HepG2 (cell line): ENCODE results near the gene GRIN3B. TPM values are rescaled to one million over a fixed set of nuclear protein-coding genes. Genes with fewer than 3 reads are reported as not detected.
A peak's percentile ranks its signal among the peaks of the same experiment; 100 is the strongest.

ENCODE experiments used
- CC2D1A ChIP-seq: sonication (generic); formaldehyde crosslinking; IDR thresholded peaks from 2 replicates; pipeline ENCODE4 v1.8.1; 2023; ENCODE audit warnings: mild to moderate bottlenecking, missing genetic modification reagents
- FUBP1 ChIP-seq: sonication (generic); formaldehyde crosslinking; IDR thresholded peaks from 2 replicates; pipeline ENCODE4 v1.5.1; 2020; ENCODE audit warnings: missing genetic modification reagents, mild to moderate bottlenecking, borderline replicate concordance
- GABPA ChIP-seq, 2 experiments: IDR thresholded peaks; 2 replicates each; pipeline ENCODE4 v1.6.1; 2011 to 2016; ENCODE audit warnings: low read depth in 2 of 2, low read length in 1 of 2, missing biosample characterization in 1 of 2, missing genetic modification characterization in 1 of 2
- GFI1 ChIP-seq: sonication (generic); formaldehyde crosslinking; IDR thresholded peaks from 2 replicates; pipeline ENCODE4 v1.5.0; 2020; ENCODE audit warnings: missing genetic modification reagents, mild to moderate bottlenecking, borderline replicate concordance
- HMGXB3 ChIP-seq: sonication (generic); formaldehyde crosslinking; IDR thresholded peaks from 2 replicates; pipeline ENCODE4 v1.4.0; 2020; ENCODE audit warnings: missing genetic modification reagents, borderline replicate concordance
- HNRNPL ChIP-seq: fragments of 200-400 bp; formaldehyde crosslinking; IDR thresholded peaks from 2 replicates; pipeline ENCODE4 v1.6.1; 2017; ENCODE audit warnings: mild to moderate bottlenecking, low read depth, low read length
- IKZF1 ChIP-seq: fragments of 450-650 bp; IDR thresholded peaks from 2 replicates; pipeline ENCODE4 v1.7.1; 2016
- IRX3 ChIP-seq: sonication (generic); formaldehyde crosslinking; IDR thresholded peaks from 2 replicates; pipeline ENCODE4 v1.8.1; 2023; ENCODE audit warnings: mild to moderate bottlenecking, low read depth, missing genetic modification reagents, borderline replicate concordance
- JDP2 ChIP-seq: sonication (generic); formaldehyde crosslinking; IDR thresholded peaks from 2 replicates; pipeline ENCODE4 v1.8.1; 2022; ENCODE audit warnings: missing genetic modification reagents, borderline replicate concordance
- JUND ChIP-seq: sonication (generic); formaldehyde crosslinking; IDR thresholded peaks from 2 replicates; pipeline ENCODE4 v1.8.0; 2022; ENCODE audit warnings: mild to moderate bottlenecking, missing genetic modification reagents
- NCOA5 ChIP-seq: sonication (generic); formaldehyde crosslinking; IDR thresholded peaks from 2 replicates; pipeline ENCODE4 v1.4.0; 2020; ENCODE audit warnings: missing genetic modification reagents
- NPAS2 ChIP-seq: sonication (generic); formaldehyde crosslinking; IDR thresholded peaks from 2 replicates; pipeline ENCODE4 v1.8.0; 2022; ENCODE audit warnings: mild to moderate bottlenecking, missing genetic modification reagents, borderline replicate concordance
- PLRG1 ChIP-seq: fragments of 450-650 bp; conservative IDR thresholded peaks from 2 replicates; pipeline ENCODE4 v1.6.1; 2016
- TFAP4 ChIP-seq: sonication (generic); IDR thresholded peaks from 2 replicates; pipeline ENCODE4 v1.6.1; 2016; ENCODE audit warnings: low read depth, borderline replicate concordance
- ZNF121 ChIP-seq: sonication (generic); formaldehyde crosslinking; IDR thresholded peaks from 2 replicates; pipeline ENCODE4 v1.5.0; 2020; ENCODE audit warnings: mild to moderate bottlenecking, missing genetic modification reagents
- ZNF343 ChIP-seq: sonication (generic); formaldehyde crosslinking; IDR thresholded peaks from 2 replicates; pipeline ENCODE4 v1.4.0; 2020; ENCODE audit warnings: mild to moderate bottlenecking, missing genetic modification reagents
- ZNF350 ChIP-seq: sonication (generic); formaldehyde crosslinking; IDR thresholded peaks from 2 replicates; pipeline ENCODE4 v1.4.0; 2020; ENCODE audit warnings: mild to moderate bottlenecking, low read depth, missing genetic modification reagents, borderline replicate concordance
- polyA plus RNA-seq, 8 experiments: library from polyadenylated mRNA; depleted of rRNA in 3 of 8; stranded (reverse) in 7 of 8; unstranded in 1 of 8; fragments of >200 nt; fragmentation: Illumina TruSeq in 4 of 8; extraction: Trizol in 4 of 8; gene quantifications; 2 replicates each; pipeline versions ENCODE4 v1.2.1 to v1.2.3, GENCODE V29; 2011 to 2016; ENCODE audit warnings: low read depth in 4 of 8, missing spikeins in 1 of 8, mixed read lengths in 1 of 8; ENCODE audit not compliant: insufficient read depth in 1 of 8
- total RNA-seq, 5 experiments: library from RNA; depleted of rRNA; stranded (reverse); fragments of >200 nt; fragmentation: Illumina TruSeq; extraction: Trizol; gene quantifications; 2 replicates each; pipeline ENCODE4 v1.2.3, GENCODE V29; 2016; ENCODE audit warnings: low read depth in 1 of 5
- TF ChIP-seq, protein P1 (sequence below): sonication (generic); formaldehyde crosslinking; IDR thresholded peaks from 2 replicates; pipeline ENCODE4 v1.5.0; 2020; ENCODE audit warnings: mild to moderate bottlenecking, low read depth, missing genetic modification reagents, borderline replicate concordance
- TF ChIP-seq, protein P2 (sequence below): sonication (generic); formaldehyde crosslinking; IDR thresholded peaks from 2 replicates; pipeline ENCODE4 v1.4.0; 2020; ENCODE audit warnings: low read depth, missing genetic modification reagents

The GRIN3B gene
- total and polyA plus RNA-seq, 2 of the 13 experiments (the other 11 are each of a cell fraction or from before 2014, with no cell fraction given): 0.07 to 0.20 TPM

DNA sequence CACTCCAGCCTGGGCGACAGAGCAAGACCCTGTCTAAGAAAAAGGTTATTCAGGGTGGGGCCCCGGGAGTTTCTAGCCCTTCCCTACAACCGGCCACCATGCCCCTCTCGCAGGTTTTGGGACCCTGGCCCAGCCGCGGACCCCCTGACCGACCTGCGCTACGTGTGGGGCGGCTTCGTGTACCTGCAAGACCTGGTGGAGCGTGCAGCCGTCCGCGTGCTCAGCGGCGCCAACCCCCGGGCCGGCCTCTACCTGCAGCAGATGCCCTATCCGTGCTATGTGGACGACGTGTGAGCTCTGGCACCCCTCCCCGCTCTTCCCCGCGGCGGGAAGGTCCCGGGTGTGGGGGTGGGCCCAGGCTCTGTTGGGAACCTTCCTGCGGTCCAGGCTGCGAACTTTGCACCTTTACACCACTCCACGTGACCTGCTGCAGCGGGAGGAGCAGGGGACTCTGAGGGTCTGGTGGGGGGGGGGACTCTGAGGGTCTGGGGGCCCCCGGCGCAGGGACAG, 46.0 kb downstream of the GRIN3B start (continued):
- TF ChIP-seq HNRNPL (no peak), GABPA (IDR thresholded peaks at IDR 0.05; ENCODE audit: low read depth, low read length) (no peak), GABPA (CRISPR knock-in tag; IDR thresholded peaks at IDR 0.05; ENCODE audit: low read depth) (no peak), JDP2 (CRISPR knock-in tag) (no peak), PLRG1 (no peak), ZNF121 (CRISPR knock-in tag) (peak; percentile 66; the same call in 1 of the 2 replicates), FUBP1 (CRISPR knock-in tag) (no peak), NPAS2 (CRISPR knock-in tag) (no peak), GFI1 (CRISPR knock-in tag) (no peak), NCOA5 (no peak), CC2D1A (CRISPR knock-in tag) (no peak), IKZF1 (no peak), ZNF350 (CRISPR knock-in tag) (no peak), JUND (no peak), ZNF343 (CRISPR knock-in tag) (no peak), TFAP4 (no peak), HMGXB3 (no peak), IRX3 (no peak)
- TF ChIP-seq, protein P1, sequence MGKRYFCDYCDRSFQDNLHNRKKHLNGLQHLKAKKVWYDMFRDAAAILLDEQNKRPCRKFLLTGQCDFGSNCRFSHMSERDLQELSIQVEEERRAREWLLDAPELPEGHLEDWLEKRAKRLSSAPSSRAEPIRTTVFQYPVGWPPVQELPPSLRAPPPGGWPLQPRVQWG: no peak
- TF ChIP-seq, protein P2, sequence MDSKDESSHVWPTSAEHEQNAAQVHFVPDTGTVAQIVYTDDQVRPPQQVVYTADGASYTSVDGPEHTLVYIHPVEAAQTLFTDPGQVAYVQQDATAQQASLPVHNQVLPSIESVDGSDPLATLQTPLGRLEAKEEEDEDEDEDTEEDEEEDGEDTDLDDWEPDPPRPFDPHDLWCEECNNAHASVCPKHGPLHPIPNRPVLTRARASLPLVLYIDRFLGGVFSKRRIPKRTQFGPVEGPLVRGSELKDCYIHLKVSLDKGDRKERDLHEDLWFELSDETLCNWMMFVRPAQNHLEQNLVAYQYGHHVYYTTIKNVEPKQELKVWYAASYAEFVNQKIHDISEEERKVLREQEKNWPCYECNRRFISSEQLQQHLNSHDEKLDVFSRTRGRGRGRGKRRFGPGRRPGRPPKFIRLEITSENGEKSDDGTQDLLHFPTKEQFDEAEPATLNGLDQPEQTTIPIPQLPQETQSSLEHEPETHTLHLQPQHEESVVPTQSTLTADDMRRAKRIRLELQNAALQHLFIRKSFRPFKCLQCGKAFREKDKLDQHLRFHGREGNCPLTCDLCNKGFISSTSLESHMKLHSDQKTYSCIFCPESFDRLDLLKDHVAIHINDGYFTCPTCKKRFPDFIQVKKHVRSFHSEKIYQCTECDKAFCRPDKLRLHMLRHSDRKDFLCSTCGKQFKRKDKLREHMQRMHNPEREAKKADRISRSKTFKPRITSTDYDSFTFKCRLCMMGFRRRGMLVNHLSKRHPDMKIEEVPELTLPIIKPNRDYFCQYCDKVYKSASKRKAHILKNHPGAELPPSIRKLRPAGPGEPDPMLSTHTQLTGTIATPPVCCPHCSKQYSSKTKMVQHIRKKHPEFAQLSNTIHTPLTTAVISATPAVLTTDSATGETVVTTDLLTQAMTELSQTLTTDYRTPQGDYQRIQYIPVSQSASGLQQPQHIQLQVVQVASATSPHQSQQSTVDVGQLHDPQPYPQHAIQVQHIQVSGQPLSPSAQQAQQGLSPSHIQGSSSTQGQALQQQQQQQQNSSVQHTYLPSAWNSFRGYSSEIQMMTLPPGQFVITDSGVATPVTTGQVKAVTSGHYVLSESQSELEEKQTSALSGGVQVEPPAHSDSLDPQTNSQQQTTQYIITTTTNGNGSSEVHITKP (CRISPR knock-in tag): no peak
